NCI-H1417 treated with DMSO at 0.1 percent for 48 hours (cell line): ENCODE measurements around the gene GEMIN7.
A peak's percentile ranks its signal among the peaks of the same experiment; 100 is the strongest.

Experiments used
- DNase-seq: peaks from one replicate; lab custom pipeline; 2025; lab: John Stamatoyannopoulos, UW

GEMIN7 gene

DNA sequence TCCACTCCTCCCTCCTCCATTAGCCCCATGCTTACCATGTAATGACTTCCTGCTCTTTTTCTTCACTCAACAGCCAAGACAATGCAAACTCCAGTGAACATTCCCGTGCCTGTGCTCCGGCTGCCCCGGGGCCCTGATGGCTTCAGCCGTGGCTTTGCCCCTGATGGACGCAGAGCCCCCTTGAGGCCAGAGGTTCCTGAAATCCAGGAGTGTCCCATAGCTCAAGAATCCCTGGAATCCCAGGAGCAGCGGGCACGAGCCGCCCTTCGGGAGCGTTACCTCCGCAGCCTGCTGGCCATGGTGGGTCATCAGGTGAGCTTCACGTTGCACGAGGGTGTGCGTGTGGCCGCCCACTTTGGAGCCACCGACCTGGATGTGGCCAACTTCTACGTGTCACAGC, 11.0 kb downstream of the GEMIN7 start:
- no peak for DNase-seq

GRCh38 chr19:45090606-45091005, 11.5 kb downstream of the GEMIN7 start:
- DNase-seq = no peak

- peak; percentile 94 for DNase-seq
These were observed 12.2 kb downstream of the GEMIN7 start for GRCh38 chr19:45091031-45091923.

DNA sequence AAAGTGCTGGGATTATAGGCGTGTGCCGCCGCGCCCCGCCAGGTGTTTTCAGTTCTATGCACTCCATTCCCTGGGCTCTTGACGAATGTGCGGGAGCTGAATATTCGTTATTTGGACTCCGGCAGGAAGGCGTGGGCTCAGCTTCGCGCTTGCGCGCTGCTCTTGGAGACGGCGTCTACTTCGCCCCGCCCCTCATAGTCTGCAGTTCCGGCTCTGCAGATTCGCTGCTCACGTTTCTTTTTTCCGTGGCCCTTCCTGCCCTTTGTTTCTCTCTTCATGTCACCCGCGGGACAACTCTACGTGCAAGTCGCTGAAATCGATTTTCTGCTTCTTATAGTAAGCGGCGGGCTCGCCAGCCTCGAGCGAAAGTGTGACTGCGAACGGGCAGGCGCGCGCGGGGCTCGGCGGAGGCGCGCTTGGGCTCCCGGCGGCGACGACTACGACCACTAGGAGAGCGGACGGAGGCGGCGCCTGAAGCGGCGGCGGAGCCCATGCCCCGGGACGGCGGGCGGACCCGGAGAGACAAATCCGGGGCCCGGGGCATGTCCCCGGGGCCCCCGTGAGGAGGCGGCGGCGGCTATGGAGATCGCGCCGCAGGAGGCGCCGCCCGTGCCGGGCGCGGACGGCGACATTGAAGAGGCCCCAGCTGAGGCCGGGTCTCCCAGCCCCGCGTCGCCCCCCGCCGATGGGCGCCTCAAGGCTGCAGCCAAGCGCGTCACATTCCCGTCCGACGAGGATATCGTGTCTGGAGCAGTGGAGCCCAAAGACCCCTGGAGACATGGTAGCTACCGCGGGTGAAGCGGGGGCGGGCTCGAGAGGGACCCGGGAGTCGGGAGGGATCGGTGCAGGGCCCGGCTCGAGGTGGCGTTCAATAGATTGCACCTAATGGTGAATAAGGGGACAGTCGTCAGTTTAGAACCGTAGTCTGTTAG, 14.0 kb downstream of the GEMIN7 start, which contains the start of gene PPP1R37:
TSS of gene PPP1R37 (plus strand) at position 433 of the 932 bp plus-strand sequence. CDS start at position 580, 147 bp downstream.
- DNase-seq = peak; percentile 70

DNA sequence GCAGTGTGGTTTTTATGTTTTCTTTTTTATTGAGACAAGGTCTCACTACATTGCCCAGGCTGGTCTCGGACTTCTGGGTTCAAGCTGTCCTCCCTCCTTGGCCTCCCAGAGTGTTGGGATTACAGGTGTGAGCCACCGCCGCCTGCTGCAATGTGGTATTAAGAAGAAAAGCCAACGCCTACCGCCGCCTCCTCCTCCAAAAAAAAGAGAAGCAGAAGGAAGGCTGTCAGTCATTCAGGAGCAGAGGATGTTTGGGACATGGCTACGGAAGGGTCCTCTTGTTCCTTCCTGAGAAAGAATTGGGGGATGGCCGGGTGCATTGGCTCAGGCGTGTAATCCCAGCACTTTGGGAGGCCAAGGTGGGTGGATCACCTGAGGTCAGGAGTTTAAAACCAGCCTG, 15.1 kb downstream of the GEMIN7 start:
- DNase-seq = no peak

DNA sequence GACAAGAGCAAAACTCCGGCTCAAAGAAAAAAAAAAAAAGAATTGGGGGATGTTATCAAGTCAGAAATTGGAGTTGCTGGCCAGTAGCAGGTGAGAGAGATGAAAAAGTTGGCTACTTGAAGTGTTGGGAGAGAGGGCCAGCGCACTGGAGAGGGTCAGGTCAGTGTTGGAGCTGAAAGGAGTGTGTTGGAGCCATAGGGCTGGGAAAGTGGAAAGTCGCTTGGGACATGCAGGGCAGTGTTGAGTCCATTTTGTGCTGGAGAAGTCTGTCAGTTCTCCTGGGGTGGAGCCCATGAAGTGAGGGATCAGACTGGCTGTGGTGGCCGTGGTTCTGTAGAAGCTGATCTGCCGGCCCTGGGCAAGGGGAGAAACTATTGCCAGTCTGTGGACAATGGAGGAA, 15.6 kb downstream of the GEMIN7 start:
- DNase-seq = no peak

GRCh38 chr19:45095496-45096413, 16.7 kb downstream of the GEMIN7 start:
- no peak for DNase-seq

- no peak for DNase-seq
These were observed 17.6 kb downstream of the GEMIN7 start for GRCh38 chr19:45096700-45097099.

GRCh38 chr19:45097450-45097775, 18.4 kb downstream of the GEMIN7 start:
- DNase-seq = no peak

- no peak for DNase-seq
These were observed 18.9 kb downstream of the GEMIN7 start for GRCh38 chr19:45097776-45098520.

GRCh38 chr19:45098521-45099466, 19.7 kb downstream of the GEMIN7 start:
- no peak for DNase-seq

DNA sequence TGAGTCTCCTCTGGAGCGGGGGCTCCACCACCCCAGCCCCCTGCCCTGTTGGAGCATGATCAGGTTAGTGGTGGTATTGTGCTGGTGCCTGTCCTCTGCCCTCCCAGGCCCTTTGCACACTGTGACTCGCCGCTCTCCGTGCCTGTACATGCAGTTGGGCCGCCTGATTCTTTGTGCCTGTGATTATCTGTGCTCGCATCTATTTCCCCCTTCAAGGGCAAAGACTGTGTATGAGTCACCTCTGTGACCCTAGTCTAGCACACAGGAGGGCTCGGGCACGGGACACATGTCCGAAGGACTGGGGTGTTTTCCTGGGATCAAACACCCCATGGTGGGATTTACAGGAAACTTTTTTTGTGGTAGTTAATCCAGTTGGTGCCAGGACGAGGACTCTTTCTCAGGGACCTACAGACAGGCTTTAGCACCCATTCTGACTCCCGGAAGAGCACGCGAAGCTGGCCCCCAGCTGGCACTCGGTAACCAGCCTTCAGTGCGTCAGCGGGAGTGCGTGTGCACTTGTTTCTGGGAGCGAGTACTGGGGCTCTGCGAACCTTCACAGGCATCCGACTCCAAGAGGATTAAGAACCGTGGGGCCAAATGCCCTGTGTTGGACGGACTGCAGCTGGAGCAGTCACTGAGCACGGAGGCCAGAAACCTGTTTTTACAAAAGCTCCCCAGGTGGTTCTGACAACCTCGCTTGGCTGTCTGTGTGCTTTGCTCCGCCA, 20.6 kb downstream of the GEMIN7 start:
- DNase-seq = no peak

- DNase-seq = no peak
These were observed 21.1 kb downstream of the GEMIN7 start for GRCh38 chr19:45100201-45100600.

GRCh38 chr19:45100846-45101252, 21.8 kb downstream of the GEMIN7 start:
- DNase-seq = no peak

GRCh38 chr19:45101806-45102205, 22.7 kb downstream of the GEMIN7 start:
- no peak for DNase-seq

- DNase-seq = no peak
These were observed 23.4 kb downstream of the GEMIN7 start for GRCh38 chr19:45102481-45102880.

GRCh38 chr19:45103156-45103507, 24.1 kb downstream of the GEMIN7 start:
- DNase-seq = no peak

GRCh38 chr19:45103508-45104319, 24.7 kb downstream of the GEMIN7 start:
- DNase-seq = peak; percentile 34
